ENCODE results near the gene NCSTN.

- TF ChIP-seq POLR2A (IDR thresholded peaks at IDR 0.05) = no peak
- no peak for TF ChIP-seq CTCF (IDR thresholded peaks at IDR 0.05)
Measured at GRCh38 chr1:160398823-160399222, 55.6 kb downstream of the NCSTN start.

Data from lower leg skin (tissue), 3 donors.